Aorta (tissue), 5 donors: ENCODE results near the gene FILIP1. TPM values are rescaled to one million over a fixed set of nuclear protein-coding genes. Genes with fewer than 3 reads are reported as not detected.
A peak's percentile ranks its signal among the peaks of the same experiment; 100 is the strongest.
"Not testable (repeated sequence)": the region's sequence is repeated elsewhere in the genome, so short reads cannot be mapped to it uniquely, and the experiment has no call there.

ENCODE experiments used
- ATAC-seq: fragments of 200-7000 bp; cut with Tn5 transposase; one replicate; pipeline ENCODE4 v1.9.1; 2022; ENCODE audit warnings: moderate library complexity; ENCODE audit not compliant: low FRiP score
- DNase-seq, 2 donors: peaks; one replicate each; pipeline ENCODE4 v3.0.0-alpha.2; 2020
- H3K27ac ChIP-seq, 2 donors: one replicate each; pipeline ENCODE4 v1.5.1; 2013; ENCODE audit warnings: low read length in 2 of 2, mild to moderate bottlenecking in 2 of 2, moderate library complexity in 2 of 2, control low read depth in 1 of 2, inconsistent platforms in 1 of 2, low read depth in 1 of 2
- H3K27me3 ChIP-seq, 2 donors: one replicate each; pipeline ENCODE4 v1.6.1; 2013; ENCODE audit warnings: control low read depth in 1 of 2, low read length in 1 of 2, mild to moderate bottlenecking in 1 of 2, moderate library complexity in 1 of 2; ENCODE audit not compliant: insufficient read depth in 2 of 2, control insufficient read depth in 1 of 2
- H3K36me3 ChIP-seq, 2 donors: one replicate each; pipeline ENCODE4 v1.6.1; 2013; ENCODE audit warnings: control low read depth in 1 of 2, low read length in 1 of 2, mild to moderate bottlenecking in 1 of 2; ENCODE audit not compliant: insufficient read depth in 2 of 2, control insufficient read depth in 1 of 2
- H3K4me1 ChIP-seq, 2 donors: one replicate each; pipeline ENCODE4 v1.6.1; 2013; ENCODE audit warnings: low read length in 2 of 2, control low read depth in 1 of 2, mild to moderate bottlenecking in 1 of 2, moderate library complexity in 1 of 2; ENCODE audit not compliant: insufficient read depth in 2 of 2, control insufficient read depth in 1 of 2
- H3K4me3 ChIP-seq, 2 donors: one replicate each; pipeline ENCODE4 v1.5.1; 2013; ENCODE audit warnings: low read length in 2 of 2, control low read depth in 1 of 2, mild to moderate bottlenecking in 1 of 2
- H3K9me3 ChIP-seq: one replicate; pipeline ENCODE4 v1.6.1; 2013; ENCODE audit warnings: mild to moderate bottlenecking, low read length; ENCODE audit not compliant: control insufficient read depth
- WGBS, 2 donors: extraction: QIAGEN DNeasy Blood & Tissue Kit; methylation state at CpG; one replicate each; pipeline ENCODE4 v1.1.7; 2013; 5-methylcytosine and 5-hydroxymethylcytosine counted together
- intact Hi-C, 2 donors: fragments of 100-400 bp; cut with DNase I; formaldehyde crosslinking; loops; one replicate each; pipeline versions ENCODE4 v1.14.2 to v1.15.0; 2022
- polyA plus RNA-seq, 2 donors: library from polyadenylated mRNA; stranded (reverse); fragments of 200-250 nt; gene quantifications; one replicate each; pipeline ENCODE4 v1.2.3, GENCODE V29; 2013
- total RNA-seq, 2 donors: library from RNA; stranded (reverse); fragmentation: NEBNext Ultra II Directional; extraction: Animal tissue kit (Norgen Biotek cat#: 25700); gene quantifications; one replicate each; pipeline ENCODE4 v1.2.1, GENCODE V29; 2021
- donor health status: healthy with polysubstance abuse.
- donor health status: Bipolar disorder and iron deficiency.
- donor health status: DM: no; HTN: no; CAD: no.
- donor health status: DM: no; HTN: no; CAD: no.
- donor health status: DM: yes; HTN: yes; CAD: no.

Gene FILIP1
- total and polyA plus RNA-seq, 4 donors, result 6.9 to 53.3 (median 21.3) TPM

GRCh38 chr6:75438442-75439116, 55.0 kb downstream of the FILIP1 start:
- Histone ChIP-seq H3K9me3 (no peaks in the 10 kb centered on the region), H3K4me3 (no peak overlapping the region), H3K36me3 (no peaks in the 10 kb centered on the region), H3K27me3 (no peaks in the 10 kb centered on the region), H3K4me1 (peaks cover 11 to 12% of the 10 kb centered on the region in 2 donors), H3K27ac (peak overlapping the region in 1 of 2 donors; percentile 36)
- no peak for ATAC-seq
- WGBS, 2 donors, result 41 to 42% methylated on average over 2 of the region's 2 CpGs
- intact Hi-C loops, result loop anchor here in 1 of 2 donors (5.0 kb wide), 1 partner anchor 36 kb away; no protein-coding TSS in a partner anchor
- DNase-seq, result no peak

GRCh38 chr6:75438013-75438431, 55.6 kb downstream of the FILIP1 start:
- WGBS, 2 donors, result 86 to 93% methylated on average over 1 of the region's 1 CpG
- no peak overlapping the region for H3K4me3 ChIP-seq
- DNase-seq (no peak), ATAC-seq (no peak)
- H3K27ac ChIP-seq, result peak overlapping the region; percentile 36 to 64
- H3K4me1 ChIP-seq, result peaks cover 9 to 11% of the 10 kb centered on the region in 2 donors
- no peaks in the 10 kb centered on the region for H3K36me3 ChIP-seq
- H3K27me3 ChIP-seq, result no peaks in the 10 kb centered on the region
- intact Hi-C loops, result loop anchor here in 1 of 2 donors (5.0 kb wide), 1 partner anchor 36 kb away; no protein-coding TSS in a partner anchor
- H3K9me3 ChIP-seq, result no peaks in the 10 kb centered on the region

GRCh38 chr6:75437421-75437891, 56.1 kb downstream of the FILIP1 start:
- H3K4me3 ChIP-seq, result no peak overlapping the region
- H3K36me3 ChIP-seq, result no peaks in the 10 kb centered on the region
- WGBS, 2 donors, result 4 to 7% methylated on average over 3 of the region's 3 CpGs
- DNase-seq (no peak), ATAC-seq (peak; percentile 96)
- intact Hi-C loops, result loop anchor here in 1 of 2 donors (5.0 kb wide), 1 partner anchor 35 kb away; no protein-coding TSS in a partner anchor
- H3K9me3 ChIP-seq, result no peaks in the 10 kb centered on the region
- H3K27ac ChIP-seq, result peak overlapping the region; percentile 70 to 82
- peaks cover 9 to 11% of the 10 kb centered on the region in 2 donors for H3K4me1 ChIP-seq
- H3K27me3 ChIP-seq, result no peaks in the 10 kb centered on the region

- ATAC-seq (peak; percentile 87), DNase-seq (peak; percentile 54 to 73)
- H3K36me3 ChIP-seq, result no peaks in the 10 kb centered on the region
- H3K4me1 ChIP-seq, result peaks cover 9 to 11% of the 10 kb centered on the region in 2 donors
- 0 to 3% methylated on average over 4 of the region's 4 CpGs for WGBS, 2 donors
- no peaks in the 10 kb centered on the region for H3K9me3 ChIP-seq
- H3K27ac ChIP-seq, result peak overlapping the region; percentile 26 to 70
- H3K27me3 ChIP-seq, result no peaks in the 10 kb centered on the region
- intact Hi-C loops, result loop anchor here in 1 of 2 donors (5.0 kb wide), 1 partner anchor 35 kb away; no protein-coding TSS in a partner anchor
- H3K4me3 ChIP-seq, result no peak overlapping the region
Measured at GRCh38 chr6:75436869-75437268, 56.7 kb downstream of the FILIP1 start.

- H3K4me3 ChIP-seq, DNase-seq, ATAC-seq, H3K9me3 ChIP-seq, H3K27me3 ChIP-seq, H3K36me3 ChIP-seq, H3K27ac ChIP-seq: not testable (repeated sequence)
- peaks cover 13 to 14% of the 10 kb centered on the region in 2 donors for H3K4me1 ChIP-seq
- 95 to 98% methylated on average over 1 of the region's 1 CpG for WGBS, 2 donors
- intact Hi-C loops, result loop anchor here in 1 of 2 donors (5.0 kb wide), 1 partner anchor 54 kb away; no protein-coding TSS in a partner anchor
Measured at GRCh38 chr6:75432809-75433208, 60.8 kb downstream of the FILIP1 start.

GRCh38 chr6:75431379-75431778, 62.2 kb downstream of the FILIP1 start:
- Histone ChIP-seq H3K27ac (peak overlapping the region; percentile 89 to 96), H3K36me3 (no peaks in the 10 kb centered on the region), H3K4me3 (no peak overlapping the region), H3K9me3 (no peaks in the 10 kb centered on the region), H3K27me3 (no peaks in the 10 kb centered on the region), H3K4me1 (peaks cover 11 to 14% of the 10 kb centered on the region in 2 donors)
- WGBS, 2 donors, result 2 to 3% methylated on average over 1 of the region's 1 CpG
- ATAC-seq (peak; percentile 92), DNase-seq (no peak)
- intact Hi-C loops, result loop anchor here in 1 of 2 donors (5.0 kb wide), 1 partner anchor 56 kb away; no protein-coding TSS in a partner anchor

- DNase-seq (no peak), ATAC-seq (peak; percentile 91)
- intact Hi-C loops, result loop anchor here in 1 of 2 donors (5.0 kb wide), 1 partner anchor 57 kb away; no protein-coding TSS in a partner anchor
- Histone ChIP-seq H3K27ac (peak overlapping the region; percentile 36 to 98), H3K4me1 (peaks cover 8 to 13% of the 10 kb centered on the region in 2 donors), H3K27me3 (no peaks in the 10 kb centered on the region), H3K4me3 (no peak overlapping the region), H3K36me3 (peaks cover 0 to 2% of the 10 kb centered on the region in 2 donors), H3K9me3 (no peaks in the 10 kb centered on the region)
- 1 to 3% methylated on average over 4 of the region's 4 CpGs for WGBS, 2 donors
Measured at GRCh38 chr6:75430631-75431325, 62.8 kb downstream of the FILIP1 start.

- Histone ChIP-seq H3K4me1 (peaks cover 8 to 15% of the 10 kb centered on the region in 2 donors), H3K36me3 (peaks cover 0 to 2% of the 10 kb centered on the region in 2 donors), H3K4me3 (no peak overlapping the region), H3K27me3 (no peaks in the 10 kb centered on the region), H3K27ac (peak overlapping the region; percentile 65 to 80), H3K9me3 (no peaks in the 10 kb centered on the region)
- no peak for DNase-seq
- no peak for ATAC-seq
- WGBS, 2 donors, result 9 to 11% methylated on average over 2 of the region's 2 CpGs
- intact Hi-C loops, result no loop called here
Measured at GRCh38 chr6:75429061-75429703, 64.4 kb downstream of the FILIP1 start.
